Brain microvascular endothelial cell (primary cell): Measurements from ENCODE around the gene CSNK1A1.

Experiments
- DNase-seq: peaks from one replicate; pipeline ENCODE4 v3.0.0-alpha.2; 2020
- H3K27ac ChIP-seq: fragments of 250-450 bp; sonication (Bioruptor Pico); 2 replicates; pipeline ENCODE4 v1.5.1; 2020; ENCODE audit warnings: mild to moderate bottlenecking, moderate library complexity
- H3K27me3 ChIP-seq: fragments of 250-450 bp; sonication (Bioruptor Pico); replicated peaks from 2 replicates; pipeline ENCODE4 v1.5.1; 2020; ENCODE audit warnings: mild to moderate bottlenecking
- H3K36me3 ChIP-seq: fragments of 250-450 bp; sonication (Bioruptor Pico); replicated peaks from 2 replicates; pipeline ENCODE4 v1.5.1; 2020; ENCODE audit warnings: mild to moderate bottlenecking
- H3K4me3 ChIP-seq: 2 replicates; pipeline ENCODE4 v1.5.1; 2011; ENCODE audit warnings: low read depth, mild to moderate bottlenecking, control low read depth, low read length, moderate library complexity
- in situ Hi-C: cut with HindIII; loops from 2 replicates; pipeline ENCODE4 v1.10.0; 2017; ENCODE audit warnings: low sequenced_read_pairs, low pct_ligation_motif_present
- TF ChIP-seq, protein P1 (sequence below): IDR thresholded peaks from 2 replicates; pipeline ENCODE4 v1.5.1; 2011; ENCODE audit warnings: low read depth, mild to moderate bottlenecking, moderate library complexity, low read length, control low read depth, inconsistent platforms; ENCODE audit errors: missing control alignments

The CSNK1A1 gene

GRCh38 chr5:149489605-149490037 lies 61.6 kb downstream of the CSNK1A1 start:
- no peaks in the 10 kb centered on the region for H3K27me3 ChIP-seq
- no peak overlapping the region for H3K4me3 ChIP-seq
- no peak for DNase-seq
- peaks cover 10% of the 10 kb centered on the region for H3K36me3 ChIP-seq
- peak overlapping the region; percentile 14 for H3K27ac ChIP-seq
- TF ChIP-seq, protein P1, sequence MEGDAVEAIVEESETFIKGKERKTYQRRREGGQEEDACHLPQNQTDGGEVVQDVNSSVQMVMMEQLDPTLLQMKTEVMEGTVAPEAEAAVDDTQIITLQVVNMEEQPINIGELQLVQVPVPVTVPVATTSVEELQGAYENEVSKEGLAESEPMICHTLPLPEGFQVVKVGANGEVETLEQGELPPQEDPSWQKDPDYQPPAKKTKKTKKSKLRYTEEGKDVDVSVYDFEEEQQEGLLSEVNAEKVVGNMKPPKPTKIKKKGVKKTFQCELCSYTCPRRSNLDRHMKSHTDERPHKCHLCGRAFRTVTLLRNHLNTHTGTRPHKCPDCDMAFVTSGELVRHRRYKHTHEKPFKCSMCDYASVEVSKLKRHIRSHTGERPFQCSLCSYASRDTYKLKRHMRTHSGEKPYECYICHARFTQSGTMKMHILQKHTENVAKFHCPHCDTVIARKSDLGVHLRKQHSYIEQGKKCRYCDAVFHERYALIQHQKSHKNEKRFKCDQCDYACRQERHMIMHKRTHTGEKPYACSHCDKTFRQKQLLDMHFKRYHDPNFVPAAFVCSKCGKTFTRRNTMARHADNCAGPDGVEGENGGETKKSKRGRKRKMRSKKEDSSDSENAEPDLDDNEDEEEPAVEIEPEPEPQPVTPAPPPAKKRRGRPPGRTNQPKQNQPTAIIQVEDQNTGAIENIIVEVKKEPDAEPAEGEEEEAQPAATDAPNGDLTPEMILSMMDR, result no peak
- in situ Hi-C loops, result no loop called here

- no peak for DNase-seq
- peaks cover 9% of the 10 kb centered on the region for H3K36me3 ChIP-seq
- peak overlapping the region; percentile 14 for H3K27ac ChIP-seq
- TF ChIP-seq, protein P1, result no peak
- no peak overlapping the region for H3K4me3 ChIP-seq
- in situ Hi-C loops, result no loop called here
- H3K27me3 ChIP-seq, result no peaks in the 10 kb centered on the region
Observed at GRCh38 chr5:149488645-149489306, 62.5 kb downstream of the CSNK1A1 start.

- Histone ChIP-seq H3K36me3 (peaks cover 2% of the 10 kb centered on the region), H3K27ac (peak overlapping the region; percentile 98), H3K27me3 (no peaks in the 10 kb centered on the region), H3K4me3 (no peak overlapping the region)
- no peak for DNase-seq
- in situ Hi-C loops, result no loop called here
- TF ChIP-seq, protein P1, result no peak
Observed at GRCh38 chr5:149487672-149488071, 63.6 kb downstream of the CSNK1A1 start.

DNA sequence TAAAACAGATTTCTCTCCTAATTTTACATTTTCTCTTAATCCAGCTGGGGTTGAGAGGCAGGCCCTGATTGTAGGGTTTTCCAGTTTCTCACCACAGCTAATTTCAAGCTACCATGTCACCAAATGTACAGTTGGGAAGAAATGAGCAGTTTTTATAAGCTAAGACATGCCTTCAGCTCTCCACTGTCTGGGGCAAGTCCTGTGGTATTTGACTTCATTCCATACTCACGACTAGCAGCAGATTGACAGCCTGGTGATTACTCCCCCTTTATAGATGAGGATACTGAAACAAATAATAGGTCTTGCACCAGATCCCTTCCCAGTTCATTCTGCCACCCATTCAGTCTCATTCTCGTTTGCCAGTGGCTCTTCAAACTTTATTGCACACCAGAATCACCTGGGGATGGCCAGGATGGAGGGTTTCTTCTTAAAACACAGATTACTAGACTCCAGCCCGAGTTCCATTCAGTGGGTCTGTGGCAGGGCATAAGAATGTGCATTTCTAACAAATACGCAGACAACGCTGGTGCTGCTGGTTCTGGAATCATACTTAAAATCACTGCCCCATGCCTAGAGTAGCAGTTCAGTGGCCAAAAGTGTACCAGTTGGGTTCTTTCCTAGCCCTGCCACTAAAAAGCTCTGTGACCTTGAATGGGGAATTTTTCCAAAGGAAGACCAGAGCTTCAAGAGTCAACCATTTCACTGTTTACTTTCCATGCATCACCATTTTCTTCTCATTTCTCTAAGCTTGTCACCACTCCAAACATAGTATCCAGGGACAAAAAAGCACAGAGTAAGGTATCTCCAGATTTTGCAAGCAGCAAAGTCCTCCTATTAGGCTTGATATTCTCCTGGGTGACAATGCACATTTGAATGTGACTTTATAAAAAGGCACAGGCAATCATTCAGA lies 64.3 kb downstream of the CSNK1A1 start:
- Histone ChIP-seq H3K27me3 (no peaks in the 10 kb centered on the region), H3K27ac (peak overlapping the region; percentile 98), H3K4me3 (no peak overlapping the region), H3K36me3 (no peaks in the 10 kb centered on the region)
- in situ Hi-C loops, result no loop called here
- peak; percentile 77 for DNase-seq
- TF ChIP-seq, protein P1, result no peak

GRCh38 chr5:149485655-149486615 lies 65.3 kb downstream of the CSNK1A1 start:
- H3K4me3 ChIP-seq, result no peak overlapping the region
- TF ChIP-seq, protein P1, result no peak
- no peaks in the 10 kb centered on the region for H3K27me3 ChIP-seq
- DNase-seq, result peak; percentile 98
- H3K36me3 ChIP-seq, result no peaks in the 10 kb centered on the region
- in situ Hi-C loops, result no loop called here
- H3K27ac ChIP-seq, result peak overlapping the region; percentile 98
